Suppressor macrophage treated with lipopolysaccharide for 1 hour (primary cell): ENCODE measurements around the gene SLCO2A1.
A peak's percentile ranks its signal among the peaks of the same experiment; 100 is the strongest.

Experiments
- DNase-seq, 3 donors: peaks; one replicate each; pipeline ENCODE4 v3.0.0-alpha.2; 2020 to 2022

SLCO2A1 gene

DNA sequence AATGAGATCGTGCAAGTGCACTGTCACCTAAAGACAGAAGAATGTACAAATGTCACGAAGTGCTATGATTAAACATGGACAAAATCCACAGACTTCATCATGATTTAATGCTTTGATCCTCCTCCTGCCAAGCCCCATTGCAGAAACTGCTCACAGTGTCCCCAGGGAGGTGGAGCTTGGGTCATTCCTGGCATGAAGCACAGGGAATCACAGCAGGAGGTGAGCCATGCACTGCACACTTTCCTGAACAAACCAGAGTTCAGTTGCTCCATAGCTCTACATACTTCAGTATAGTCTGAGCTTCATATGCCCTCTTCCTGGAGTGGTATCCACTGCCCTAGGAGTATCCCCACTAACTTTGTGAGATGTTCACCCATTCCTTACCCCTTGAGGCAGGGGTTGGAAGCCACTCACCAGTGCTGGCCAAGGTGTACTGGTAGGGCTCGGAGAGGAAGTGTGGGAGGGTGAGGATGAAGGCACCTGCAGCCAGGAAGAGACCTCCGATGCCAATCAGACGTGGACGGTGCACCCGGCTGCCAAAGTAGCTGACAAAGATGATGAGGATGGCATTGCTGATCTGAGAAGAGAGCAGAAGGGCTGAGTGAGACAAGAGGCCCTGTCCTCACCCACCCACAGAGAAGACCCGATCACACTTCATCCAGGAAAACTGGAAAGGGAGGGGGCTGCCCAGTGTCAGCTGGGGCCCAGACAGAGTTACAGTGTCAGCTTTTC, 56.3 kb downstream of the SLCO2A1 start:
- DNase-seq, result no peak

DNA sequence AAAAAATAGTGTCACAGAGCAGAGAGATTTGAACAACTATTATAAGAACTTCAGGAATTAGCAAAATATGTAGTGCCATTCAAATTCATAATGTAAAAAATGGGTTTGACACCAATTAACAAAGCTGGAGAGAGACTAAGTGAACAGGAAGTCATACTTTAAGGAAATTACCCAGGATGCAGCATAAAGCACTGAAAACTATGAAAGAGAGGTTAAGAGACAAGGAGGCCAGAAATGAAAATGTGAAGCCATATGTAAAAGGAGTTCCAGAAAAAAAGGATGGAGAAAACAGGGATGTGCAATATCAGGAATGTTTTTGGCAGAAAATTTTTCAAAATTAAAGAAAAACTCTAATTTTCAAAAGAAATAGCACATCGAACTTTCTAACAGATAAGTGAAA, 57.6 kb downstream of the SLCO2A1 start:
- DNase-seq, result no peak

DNA sequence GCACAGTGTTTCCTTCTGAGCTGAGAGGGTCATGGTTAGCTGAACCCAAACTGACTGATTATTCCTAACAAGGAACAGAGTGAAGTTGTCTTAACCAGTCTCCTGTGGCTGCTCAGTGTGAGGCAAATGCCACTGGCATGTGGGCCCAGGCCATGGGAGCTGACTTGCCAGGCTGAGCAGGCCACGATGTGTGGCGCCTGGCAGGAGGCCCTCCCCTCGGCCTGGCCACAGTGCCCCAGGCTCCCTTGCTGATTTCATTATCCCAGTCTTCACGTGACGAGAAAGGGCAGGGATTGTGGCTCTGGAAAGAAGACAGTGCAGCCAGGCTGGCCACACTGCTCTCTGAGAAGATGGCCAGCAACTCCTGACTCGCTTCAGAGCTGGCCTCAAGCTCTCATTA, 58.8 kb downstream of the SLCO2A1 start:
- DNase-seq, result no peak

DNA sequence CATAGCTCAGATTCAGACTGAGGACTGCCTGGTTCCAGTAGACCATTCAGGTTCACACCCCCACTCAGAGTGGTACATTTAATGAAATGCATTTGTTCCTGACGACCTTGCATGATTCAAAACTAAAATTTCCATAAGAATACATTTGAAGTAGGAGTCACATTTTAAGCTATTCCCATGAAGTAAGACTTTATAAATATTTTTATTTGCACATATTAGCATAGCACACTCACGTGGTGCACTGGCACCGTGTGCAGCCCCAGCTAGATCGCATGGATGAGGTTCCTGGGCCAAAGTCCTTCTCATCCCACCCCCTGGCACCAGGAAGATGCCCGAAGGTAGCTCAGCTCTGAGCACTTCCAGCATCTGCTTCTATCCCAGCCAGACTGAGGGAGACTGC, 59.4 kb downstream of the SLCO2A1 start:
- no peak for DNase-seq

DNA sequence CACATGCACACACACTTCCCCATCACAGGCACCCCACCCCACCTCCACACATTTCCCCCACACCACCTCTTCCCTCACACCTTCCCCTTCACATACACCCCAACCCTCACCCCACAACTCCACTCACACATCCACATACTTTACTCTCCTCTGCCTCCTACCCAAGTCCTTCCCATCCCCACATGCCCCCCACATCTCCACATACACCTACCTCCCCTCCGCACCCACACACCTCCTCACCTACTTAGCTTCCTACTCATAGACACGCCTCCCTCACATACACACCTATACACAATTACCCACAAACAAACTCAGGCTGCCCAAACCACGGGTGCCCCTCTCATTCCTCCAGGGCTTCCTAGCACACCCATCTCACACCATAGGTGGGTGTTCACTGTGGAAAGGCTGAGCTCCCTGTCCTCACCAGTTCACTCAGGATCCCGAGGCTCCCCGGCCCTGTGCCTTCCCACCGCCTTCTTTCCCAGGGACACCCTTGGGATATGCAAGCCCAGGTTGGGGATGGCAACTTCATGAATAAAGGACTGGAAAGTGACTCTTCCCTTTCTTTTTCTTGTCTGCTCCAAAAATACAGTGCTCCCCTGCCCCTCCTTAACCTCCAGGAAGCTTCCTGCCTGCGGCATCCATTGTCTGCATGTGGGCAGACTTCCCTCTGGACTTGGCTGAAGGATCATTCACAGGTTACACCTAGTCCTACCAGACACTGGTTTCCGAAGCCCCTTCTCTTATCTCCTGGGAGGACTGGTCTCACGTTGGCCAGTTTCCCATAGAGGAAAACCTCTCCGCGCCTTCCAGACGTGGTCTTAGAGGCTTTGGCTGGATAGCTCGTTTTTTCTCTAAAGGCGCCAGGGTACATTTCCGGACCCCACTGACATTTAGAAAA, 61.5 kb downstream of the SLCO2A1 start:
- no peak for DNase-seq

DNA sequence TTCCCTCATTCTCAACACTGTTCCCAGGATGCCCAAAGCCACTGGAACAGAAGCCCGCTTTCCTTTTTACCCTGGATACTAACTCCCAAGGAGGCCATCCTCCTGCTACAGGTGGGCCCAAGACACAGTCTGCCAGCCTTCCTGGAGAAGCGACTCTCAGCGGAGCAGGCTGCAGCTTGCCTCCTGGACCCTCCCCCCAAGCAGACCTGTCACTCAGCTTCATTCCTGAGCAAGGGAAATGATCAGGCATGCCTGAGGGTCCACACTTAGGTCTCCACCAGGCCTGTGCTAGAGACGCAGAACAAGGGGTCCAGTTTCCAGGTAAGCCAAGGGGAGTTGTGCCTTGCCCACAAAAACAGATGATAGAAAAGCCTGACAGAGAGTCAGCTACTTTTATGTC, 62.8 kb downstream of the SLCO2A1 start:
- DNase-seq, result no peak

DNA sequence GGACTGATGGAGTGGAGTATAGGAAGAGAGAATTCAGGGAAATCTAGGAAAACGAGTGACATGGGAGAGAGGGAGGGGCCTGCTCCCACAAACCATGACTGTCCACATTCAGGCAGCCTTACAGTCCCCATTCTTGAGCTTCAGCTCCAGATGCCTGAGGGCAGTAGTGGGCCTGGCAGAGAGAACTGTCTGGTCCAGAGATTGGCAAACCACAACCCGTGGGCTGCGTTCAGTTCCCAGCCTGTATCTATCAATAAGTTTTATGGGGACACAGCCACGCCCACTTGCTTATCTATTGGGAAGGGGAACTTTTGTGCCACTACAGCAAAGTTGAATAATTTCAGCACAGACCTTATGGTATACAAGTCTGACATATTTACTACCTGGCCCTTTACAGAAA, 63.8 kb downstream of the SLCO2A1 start:
- no peak for DNase-seq

DNA sequence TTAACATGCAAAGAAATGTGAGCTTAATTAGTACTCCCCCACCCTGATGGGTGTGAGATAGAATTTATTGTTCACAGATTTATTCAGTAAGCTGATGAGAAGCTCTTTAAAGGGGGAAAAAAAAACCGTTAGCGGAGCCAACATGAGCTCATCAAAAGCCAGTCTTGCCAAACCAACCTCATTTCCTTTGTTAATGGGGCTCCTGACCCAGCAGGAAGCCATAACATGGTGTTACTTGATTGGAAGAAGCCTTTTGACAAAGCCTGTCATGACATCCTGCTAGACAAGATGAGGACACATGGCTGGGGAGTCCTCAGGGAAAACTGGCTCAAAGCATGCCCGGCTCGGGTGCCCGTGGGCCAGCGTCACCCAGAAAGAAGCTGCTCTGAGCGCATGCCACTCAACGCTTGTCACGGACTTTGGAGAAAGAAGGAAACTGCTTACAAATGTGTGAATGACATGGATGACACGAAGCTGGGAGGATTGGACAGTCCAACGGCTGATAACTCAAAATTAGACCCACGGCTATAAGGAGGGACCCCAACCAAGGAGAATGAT, 64.6 kb downstream of the SLCO2A1 start:
- no peak for DNase-seq

DNA sequence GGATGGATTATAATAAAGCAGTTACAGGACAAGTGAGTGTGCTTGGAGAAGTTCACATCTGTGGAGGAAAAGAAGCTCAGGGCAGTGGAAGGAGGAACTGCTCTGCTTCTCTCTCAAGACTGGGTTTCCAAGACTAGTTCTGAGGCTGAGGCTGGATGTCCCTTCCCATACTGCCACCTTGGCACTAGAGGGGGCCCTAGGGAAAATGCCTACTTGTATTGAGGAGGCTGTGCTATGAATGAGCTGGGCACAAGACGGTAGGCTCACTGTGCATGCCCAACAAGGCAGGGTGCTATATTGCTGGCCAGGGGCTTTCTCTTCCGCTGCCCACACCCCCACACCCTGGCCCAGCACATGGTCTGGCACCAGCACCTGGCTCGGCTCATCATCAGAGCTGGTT, 65.2 kb downstream of the SLCO2A1 start:
- DNase-seq, result peak in 1 of 3 donors; percentile 7

DNA sequence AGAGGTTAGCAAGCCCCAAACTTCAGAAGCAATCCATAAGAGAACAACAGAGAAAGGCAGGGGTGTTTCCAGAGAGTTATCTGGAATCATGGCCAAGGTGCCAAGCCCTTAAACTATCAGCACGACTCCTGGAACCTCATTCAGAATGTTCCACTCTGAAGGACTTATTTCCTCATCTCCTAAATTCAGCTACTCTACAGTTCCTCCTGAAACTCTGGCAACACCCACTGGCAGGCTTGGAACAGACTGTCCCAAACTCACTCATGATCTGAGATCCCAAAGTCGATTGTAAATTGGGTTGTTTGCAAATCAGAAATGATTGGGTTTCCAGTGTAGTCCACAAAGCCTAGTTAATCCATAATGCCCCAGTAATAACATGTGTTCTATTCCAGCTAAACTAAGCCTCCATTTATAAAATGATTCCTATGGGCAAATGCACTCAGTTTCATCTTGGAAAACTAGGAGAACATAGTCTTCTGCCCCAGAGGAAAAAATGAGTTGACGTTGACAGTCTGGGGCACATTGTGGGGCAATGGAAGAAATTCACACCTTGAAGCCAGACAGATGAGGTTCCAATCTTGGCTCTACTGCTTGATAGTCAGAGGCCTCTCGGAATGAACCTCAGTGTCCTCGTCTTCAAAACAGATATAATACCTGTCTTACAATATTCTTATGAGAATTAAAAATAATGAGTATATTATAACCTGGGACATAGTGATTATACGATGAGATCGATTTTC, 65.9 kb downstream of the SLCO2A1 start:
- DNase-seq, result no peak

DNA sequence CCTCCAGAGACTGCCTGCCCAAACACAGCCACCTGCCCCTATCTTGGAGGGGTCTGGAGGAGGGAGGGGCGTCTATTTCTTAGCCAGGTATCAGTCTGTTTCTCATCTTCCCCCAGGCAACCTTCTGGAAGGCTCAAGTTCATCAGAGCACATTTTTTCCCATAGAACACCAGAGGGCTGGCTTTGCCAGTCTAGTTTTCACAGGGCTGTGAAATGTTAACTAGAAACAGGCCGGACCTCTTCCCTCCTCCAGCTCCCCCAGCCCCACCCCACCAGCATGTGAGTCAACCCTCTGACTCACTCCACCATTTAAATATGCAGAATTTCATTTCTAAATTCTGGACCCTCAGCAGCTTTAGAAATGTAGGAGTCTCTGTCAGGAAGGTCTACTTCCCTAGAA, 66.9 kb downstream of the SLCO2A1 start:
- DNase-seq, result peak in 2 of 3 donors; percentile 22 to 24

DNA sequence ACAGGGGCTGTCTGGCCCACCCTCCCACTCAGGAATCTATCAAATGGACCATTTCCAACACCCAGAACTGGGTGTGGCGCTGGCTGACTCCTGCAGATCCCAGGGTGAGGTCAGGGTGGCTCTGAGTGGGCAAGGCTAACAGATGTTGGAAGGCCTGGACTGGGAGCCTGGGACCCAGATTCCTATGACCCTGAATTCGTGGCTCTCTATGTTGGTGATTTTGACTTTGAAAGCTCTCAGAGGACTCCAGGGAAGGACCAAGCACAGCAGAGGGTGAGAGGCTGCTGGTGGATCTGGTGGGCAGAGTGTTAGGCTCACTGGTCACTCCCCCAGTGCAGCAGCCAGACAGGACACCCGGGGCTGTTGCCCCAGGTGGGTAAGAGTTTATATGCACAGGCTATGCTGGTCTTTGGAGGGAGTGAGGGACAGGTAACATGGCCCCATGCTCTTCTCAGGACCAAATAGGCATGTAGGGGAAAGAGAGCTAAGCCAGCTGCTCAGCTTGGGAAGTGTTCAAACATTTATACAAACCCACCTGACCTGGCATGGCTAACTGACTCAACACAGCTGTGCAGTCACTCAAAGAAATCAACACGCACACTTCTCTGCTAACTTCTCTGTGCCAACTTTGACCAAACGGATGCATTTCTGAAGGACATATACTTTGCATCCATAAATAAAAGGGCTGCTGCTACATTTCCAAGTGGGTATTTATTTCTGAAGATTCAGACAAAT, 71.5 kb downstream of the SLCO2A1 start:
- DNase-seq, result no peak

DNA sequence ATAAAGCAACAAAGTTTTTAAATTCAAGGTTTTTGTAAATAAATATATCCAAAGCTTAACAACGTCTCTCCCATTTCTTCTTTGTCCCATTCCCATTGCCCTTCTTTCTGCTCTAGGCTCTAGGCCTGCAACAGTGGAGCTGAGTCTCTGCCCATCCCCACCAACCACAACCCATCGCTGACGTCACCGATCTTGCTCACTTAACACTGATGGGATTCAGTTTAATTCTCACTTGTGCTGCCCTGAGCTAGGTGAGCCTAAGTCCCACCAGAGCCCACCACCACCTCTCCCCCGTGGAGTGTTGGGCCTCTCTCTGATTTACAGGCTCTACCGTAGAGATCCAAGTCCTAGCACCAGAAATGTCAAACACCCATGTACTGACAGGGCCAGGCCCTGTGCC, 72.7 kb downstream of the SLCO2A1 start:
- DNase-seq, result no peak

DNA sequence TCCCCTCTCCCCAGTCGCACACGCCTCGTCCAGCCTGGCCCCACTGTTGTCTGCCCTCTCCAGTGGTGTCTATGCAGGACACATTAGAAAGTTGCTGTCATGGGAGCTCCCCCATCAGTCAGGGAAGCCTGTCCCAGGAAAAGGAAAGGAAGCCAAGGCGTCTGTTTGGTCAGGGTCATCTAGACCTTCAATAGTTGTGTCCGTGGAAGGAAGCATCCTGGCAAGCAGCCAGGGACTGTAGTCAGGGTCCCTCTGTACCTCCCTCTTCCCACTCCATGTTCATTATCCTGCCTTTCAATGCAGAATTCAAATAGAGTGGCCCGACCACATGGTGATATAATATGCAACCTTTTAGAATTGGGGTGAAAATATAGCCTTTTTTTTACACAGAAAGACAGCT, 73.4 kb downstream of the SLCO2A1 start:
- DNase-seq, result no peak

DNA sequence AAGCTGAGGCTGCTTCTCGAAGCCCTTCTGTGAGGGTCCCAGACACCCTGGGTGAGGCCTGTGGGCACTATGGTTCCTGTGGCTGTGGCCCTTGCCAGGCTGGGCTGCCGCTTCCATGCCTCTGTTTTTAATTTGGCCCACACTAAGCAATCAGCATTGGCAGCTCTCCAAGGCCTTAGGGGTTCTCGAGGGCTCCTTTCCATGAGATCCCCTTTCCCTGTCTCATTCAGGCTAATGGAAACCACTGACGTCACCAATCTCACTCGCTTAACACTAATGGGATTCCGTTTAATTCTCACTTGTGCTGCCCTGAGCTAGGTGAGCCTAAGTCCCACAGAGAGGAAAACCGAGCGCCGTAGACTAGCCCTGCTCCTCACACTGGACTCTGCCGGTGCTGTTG, 73.8 kb downstream of the SLCO2A1 start:
- DNase-seq, result no peak

DNA sequence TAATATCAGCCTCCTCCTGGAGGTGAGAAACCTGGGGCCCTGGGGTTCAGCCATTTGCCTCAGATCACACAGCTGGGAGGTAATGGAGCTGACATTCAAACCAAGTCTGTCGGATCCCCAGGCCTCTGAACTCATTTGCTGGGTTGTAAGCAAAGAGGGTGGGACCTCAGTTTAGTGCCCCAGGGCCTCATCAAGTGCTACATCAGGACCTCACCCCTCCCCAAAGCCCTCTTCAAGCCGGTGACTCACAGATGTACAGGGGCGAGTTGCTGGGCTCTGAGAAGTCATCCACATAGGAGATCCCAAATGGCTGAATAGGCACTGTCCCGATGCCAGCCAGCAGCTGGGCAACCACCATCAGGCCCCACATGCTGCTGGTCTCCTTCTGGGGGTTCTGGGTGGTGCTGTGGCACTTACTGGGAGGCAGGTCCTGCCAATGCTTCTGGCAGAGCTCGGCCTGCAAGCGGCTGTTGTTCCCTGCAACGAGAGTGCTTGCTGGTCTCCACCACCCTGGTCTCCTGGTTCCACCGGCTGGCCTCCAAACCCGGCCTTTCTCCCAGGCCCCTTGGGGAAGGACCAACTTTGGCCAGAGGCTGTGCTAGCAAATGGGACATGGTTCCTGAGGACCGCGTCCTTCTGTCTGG, 74.9 kb downstream of the SLCO2A1 start:
- DNase-seq, result no peak

DNA sequence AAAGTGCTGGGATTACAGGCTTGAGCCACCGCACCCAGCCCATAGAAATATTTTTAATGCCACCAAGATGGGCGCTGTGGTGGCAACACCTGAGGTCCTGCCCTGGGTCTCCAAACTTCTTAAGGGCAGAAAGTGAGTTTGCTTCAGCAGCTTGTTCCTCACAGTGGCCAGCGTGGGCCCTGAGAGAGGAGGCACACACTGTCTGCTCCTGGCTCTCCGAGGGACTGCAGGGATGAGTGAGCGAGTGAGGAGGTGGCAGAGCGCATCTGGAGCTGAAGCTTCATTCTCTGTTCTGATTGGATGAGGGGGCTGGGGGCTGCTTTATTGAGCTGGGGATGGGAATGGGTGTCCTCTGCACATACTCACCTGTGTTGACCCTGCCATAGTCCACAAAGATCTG, 76.4 kb downstream of the SLCO2A1 start:
- DNase-seq, result no peak

DNA sequence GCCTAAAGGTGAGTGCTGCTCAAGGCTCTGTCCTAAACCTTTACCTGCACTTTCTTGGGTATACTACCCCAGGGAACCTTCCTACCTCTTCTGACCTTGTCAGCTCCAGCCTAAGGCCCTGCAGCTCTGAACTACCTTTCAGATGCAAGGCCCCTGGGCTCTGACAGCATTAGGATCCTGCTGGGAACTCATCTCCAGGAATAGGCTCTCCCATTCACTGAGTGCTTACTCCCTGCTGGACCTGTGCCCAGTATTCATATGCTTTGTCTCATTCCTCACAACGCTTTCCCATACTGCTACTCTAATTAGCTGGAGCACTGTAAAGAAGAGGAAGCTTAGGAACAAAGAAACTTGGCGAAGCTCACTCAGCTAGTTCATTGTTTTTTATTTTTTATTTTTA, 80.3 kb downstream of the SLCO2A1 start:
- no peak for DNase-seq

DNA sequence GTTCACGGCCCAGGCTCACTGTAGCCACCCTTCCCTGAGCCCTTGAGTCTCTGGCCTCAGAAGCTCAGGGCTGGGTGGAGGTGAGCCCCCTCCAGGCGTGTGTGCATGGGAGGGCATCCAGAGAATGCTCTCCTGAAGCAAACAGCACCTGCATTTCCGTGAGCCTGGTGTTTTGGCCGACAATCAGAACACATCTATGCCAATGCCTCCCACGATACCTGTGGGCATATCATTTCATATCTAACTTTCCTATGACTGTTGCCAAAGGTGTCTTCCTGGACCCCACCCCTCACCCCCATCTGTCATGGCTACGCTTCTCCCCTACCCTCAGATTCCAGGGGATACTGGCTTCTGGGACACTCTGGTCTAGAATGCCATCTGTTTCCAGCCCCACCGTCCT, 80.7 kb downstream of the SLCO2A1 start:
- DNase-seq, result no peak

DNA sequence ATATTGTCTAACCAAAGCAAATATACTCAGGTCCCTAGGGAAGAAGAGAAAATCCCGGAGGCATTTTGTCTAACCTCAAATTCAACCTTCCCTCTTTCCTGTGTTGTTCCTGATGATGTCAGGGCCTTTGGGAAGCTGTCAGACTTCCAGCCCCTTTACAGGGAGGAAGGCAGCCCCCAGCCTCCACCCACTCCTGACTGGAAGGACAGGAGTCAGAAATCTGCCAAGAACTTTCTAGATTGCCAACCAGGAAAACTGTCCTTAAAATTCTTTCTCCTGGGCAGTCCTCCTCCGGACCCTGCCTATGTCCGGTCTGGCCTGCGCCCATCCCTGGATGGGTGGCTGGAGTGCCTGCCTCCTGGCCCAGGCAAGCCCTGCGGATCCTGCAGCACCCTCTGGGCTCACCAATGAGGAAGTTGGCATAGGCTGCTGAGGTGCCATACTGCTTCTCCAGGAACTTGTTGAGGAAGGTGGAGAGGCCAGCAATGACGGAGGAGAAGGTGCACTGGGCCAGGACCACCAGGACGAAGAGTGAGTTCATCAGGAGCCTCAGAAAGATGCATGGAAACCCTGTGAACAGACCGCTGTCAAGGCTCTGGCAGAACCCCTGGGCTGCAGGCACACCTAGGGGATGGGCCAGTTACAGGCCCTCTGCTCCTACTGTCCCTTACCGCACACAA, 81.5 kb downstream of the SLCO2A1 start:
- DNase-seq, result no peak

DNA sequence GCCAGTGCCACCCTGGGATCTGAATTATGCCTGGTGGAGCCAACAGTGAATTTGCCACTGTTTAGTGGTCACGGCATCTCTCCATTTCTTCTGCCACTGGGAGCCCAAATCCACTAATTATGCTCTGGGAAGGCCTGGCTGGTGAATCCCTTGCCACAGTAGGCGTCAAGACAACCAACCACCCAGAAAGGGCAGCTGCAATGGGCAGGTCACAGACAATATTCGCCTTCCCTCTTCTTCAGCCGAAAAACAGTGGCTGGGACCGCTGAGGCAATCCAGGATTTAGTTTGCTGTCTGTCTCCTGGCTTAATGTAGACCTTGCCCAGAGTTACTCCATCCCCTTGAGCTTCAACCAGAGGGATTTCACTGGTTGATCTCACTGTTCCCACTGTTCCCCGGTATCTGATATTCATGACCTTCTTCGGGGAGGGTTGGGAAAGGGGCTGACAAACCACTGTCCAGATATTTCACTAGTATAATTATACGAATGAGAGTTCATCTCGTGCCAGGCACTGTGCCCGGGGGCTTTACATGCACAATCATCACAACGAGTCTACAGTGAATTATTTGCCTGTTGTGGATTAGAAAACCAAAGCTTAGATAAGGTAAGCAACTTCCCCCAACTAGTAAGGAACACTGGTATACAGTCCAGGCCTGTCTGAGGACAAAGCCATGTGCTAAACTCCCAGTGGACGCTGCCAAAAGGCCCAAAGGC, 84.2 kb downstream of the SLCO2A1 start:
- no peak for DNase-seq
